GM11168 (cell line): ENCODE measurements around the gene CTBP2.

Source experiments
- in situ Hi-C: fragments of 300-500 bp; cut with MboI; formaldehyde crosslinking; loops from one replicate; pipeline ENCODE4 v1.12.0; 2022; ENCODE audit warnings: low sequenced_read_pairs; ENCODE audit not compliant: unreplicated experiment

Gene CTBP2

GRCh38 chr10:125129076-125129458 lies 31.3 kb downstream of the CTBP2 start:
- in situ Hi-C loops, result no loop called here

- in situ Hi-C loops, result no loop called here
Observed at GRCh38 chr10:125128397-125129075, 31.8 kb downstream of the CTBP2 start.

GRCh38 chr10:125127986-125128385 lies 32.4 kb downstream of the CTBP2 start:
- in situ Hi-C loops, result no loop called here

- in situ Hi-C loops, result no loop called here
Observed at GRCh38 chr10:125127110-125127509, 33.3 kb downstream of the CTBP2 start.

GRCh38 chr10:125125951-125126735 lies 34.2 kb downstream of the CTBP2 start:
- in situ Hi-C loops, result no loop called here

GRCh38 chr10:125124907-125125306 lies 35.5 kb downstream of the CTBP2 start:
- in situ Hi-C loops, result no loop called here

GRCh38 chr10:125124115-125124487 lies 36.3 kb downstream of the CTBP2 start:
- in situ Hi-C loops, result no loop called here

- in situ Hi-C loops, result no loop called here
Observed at GRCh38 chr10:125123476-125124114, 36.8 kb downstream of the CTBP2 start.

GRCh38 chr10:125122566-125122965 lies 37.8 kb downstream of the CTBP2 start:
- in situ Hi-C loops, result no loop called here

GRCh38 chr10:125121003-125121402 lies 39.4 kb downstream of the CTBP2 start:
- in situ Hi-C loops, result no loop called here

- in situ Hi-C loops, result no loop called here
Observed at GRCh38 chr10:125120053-125120710, 40.2 kb downstream of the CTBP2 start.

GRCh38 chr10:125118701-125119100 lies 41.7 kb downstream of the CTBP2 start:
- in situ Hi-C loops, result no loop called here

GRCh38 chr10:125118011-125118611 lies 42.3 kb downstream of the CTBP2 start:
- in situ Hi-C loops, result no loop called here

- in situ Hi-C loops, result no loop called here
Observed at GRCh38 chr10:125116652-125117310, 43.6 kb downstream of the CTBP2 start.

GRCh38 chr10:125116041-125116649 lies 44.2 kb downstream of the CTBP2 start:
- in situ Hi-C loops, result no loop called here

GRCh38 chr10:125115409-125115808 lies 45.0 kb downstream of the CTBP2 start:
- in situ Hi-C loops, result no loop called here

GRCh38 chr10:125114761-125115391 lies 45.5 kb downstream of the CTBP2 start:
- in situ Hi-C loops, result no loop called here

GRCh38 chr10:125113691-125114371 lies 46.5 kb downstream of the CTBP2 start:
- in situ Hi-C loops, result no loop called here
